HG03378 (cell line): ENCODE results near the gene OMP.

Source experiments
- ATAC-seq: cut with Tn5 transposase; IDR thresholded peaks from one replicate; pipeline ENCODE4 v1.9.1; 2021; ENCODE audit warnings: mild to moderate bottlenecking, moderate library complexity; ENCODE audit not compliant: unreplicated experiment

OMP gene

GRCh38 chr11:77103319-77103718, 679 bp downstream of the OMP start:
- no peak for ATAC-seq

DNA sequence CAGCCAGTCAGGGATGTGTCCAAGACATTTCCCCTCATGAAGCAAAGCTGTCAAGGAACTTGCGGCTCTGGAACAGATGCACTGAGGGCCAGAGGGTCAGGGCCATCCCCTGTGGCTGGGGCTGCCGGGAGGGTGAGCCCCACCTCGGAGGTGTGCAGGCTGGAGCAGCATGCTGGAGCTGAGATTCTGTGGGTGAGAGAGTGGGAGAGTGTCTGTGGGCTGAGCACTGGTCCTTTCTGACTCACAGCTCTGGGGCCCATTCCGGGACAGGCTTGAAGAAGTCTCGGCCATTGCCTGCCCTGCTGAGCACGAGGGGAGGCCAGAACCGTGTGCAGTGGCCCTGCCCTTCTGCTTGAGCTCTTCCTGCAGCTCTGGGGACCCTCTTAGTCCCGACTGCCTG, 2.1 kb downstream of the OMP start:
- no peak for ATAC-seq

- ATAC-seq = no peak
Observed at GRCh38 chr11:77106321-77106720, 3.7 kb downstream of the OMP start.

DNA sequence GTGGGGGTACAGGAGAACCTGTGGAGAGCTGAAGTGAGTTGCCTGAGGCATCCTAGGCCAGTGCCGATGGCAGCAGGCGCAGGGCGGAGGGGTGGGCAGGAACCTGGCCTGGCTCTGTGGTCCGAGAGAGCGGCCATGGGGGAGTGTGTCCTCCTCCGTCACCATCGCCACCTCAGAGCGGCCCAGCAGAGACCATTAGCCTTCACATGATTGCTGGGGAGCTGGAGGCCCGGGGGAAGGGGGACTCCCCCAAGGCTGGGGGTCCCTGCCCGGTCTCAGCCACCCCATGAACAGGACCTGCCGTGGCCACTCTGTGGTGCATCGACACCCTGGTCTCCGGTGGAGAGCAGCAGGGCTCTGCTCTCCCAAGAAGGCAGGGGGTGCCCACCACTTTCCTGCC, 4.1 kb downstream of the OMP start:
- no peak for ATAC-seq

DNA sequence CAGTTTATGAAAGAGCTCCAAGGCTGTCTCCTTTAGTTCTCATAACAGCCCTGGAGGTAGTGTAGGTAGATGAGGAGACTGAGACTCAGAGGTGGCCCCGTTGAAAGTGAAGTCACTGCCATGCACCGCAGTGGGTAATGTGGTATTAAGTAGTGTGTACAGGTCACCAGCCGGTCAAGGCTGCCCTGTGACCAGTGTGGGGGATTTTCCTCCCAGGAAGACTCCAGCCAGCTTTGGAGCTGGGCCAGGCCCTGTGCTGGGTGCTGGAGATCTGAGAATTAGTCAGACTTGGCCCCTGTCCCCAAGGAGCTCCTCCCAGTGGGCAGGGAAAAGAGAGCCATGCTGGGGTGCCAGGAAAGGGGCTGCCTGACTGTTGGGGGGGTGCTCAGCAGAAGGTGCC, 5.3 kb downstream of the OMP start:
- ATAC-seq = no peak

DNA sequence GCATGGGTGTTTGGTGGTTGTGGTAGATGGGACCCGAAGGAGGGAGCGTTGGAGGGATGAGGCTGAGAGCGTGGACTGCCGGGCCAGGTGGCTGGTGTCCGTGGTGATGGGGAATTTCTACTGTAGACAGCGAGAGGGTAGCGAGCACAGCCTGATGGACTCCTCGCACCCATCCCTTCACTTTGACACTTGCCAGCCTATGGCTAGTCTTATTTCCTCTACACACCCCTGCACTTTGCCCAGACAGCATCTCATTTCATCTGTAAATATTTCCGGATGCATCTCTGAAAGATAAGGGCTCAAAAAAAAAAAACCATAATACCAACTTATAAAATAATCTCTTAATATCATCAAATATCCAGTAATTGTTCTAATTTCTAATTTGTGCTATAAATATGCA, 5.8 kb downstream of the OMP start:
- no peak for ATAC-seq

- ATAC-seq = no peak
Observed at GRCh38 chr11:77109236-77110019, 6.8 kb downstream of the OMP start.

- no peak for ATAC-seq
Observed at GRCh38 chr11:77110836-77111235, 8.2 kb downstream of the OMP start.

GRCh38 chr11:77111277-77111676, 8.6 kb downstream of the OMP start:
- ATAC-seq = no peak

- no peak for ATAC-seq
Observed at GRCh38 chr11:77111946-77112345, 9.3 kb downstream of the OMP start.

- no peak for ATAC-seq
Observed at GRCh38 chr11:77112641-77113381, 10.2 kb downstream of the OMP start.

- ATAC-seq = no peak
Observed at GRCh38 chr11:77113382-77114088, 10.9 kb downstream of the OMP start.

DNA sequence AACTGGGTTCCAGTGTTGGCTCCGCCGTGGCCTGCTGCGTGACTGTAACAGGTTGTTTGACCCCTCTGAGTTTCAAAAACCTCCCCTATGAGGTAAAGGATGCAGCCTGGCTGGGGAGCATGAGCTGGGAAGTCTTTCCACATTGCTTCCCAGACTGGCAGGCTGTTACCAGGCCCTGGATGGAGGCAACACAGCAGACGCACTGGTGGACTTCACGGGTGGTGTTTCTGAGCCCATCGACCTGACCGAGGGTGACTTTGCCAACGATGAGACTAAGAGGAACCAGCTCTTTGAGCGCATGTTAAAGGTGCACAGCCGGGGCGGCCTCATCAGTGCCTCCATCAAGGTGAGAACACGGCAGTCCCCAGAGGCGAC, 11.4 kb downstream of the OMP start:
- no peak for ATAC-seq

DNA sequence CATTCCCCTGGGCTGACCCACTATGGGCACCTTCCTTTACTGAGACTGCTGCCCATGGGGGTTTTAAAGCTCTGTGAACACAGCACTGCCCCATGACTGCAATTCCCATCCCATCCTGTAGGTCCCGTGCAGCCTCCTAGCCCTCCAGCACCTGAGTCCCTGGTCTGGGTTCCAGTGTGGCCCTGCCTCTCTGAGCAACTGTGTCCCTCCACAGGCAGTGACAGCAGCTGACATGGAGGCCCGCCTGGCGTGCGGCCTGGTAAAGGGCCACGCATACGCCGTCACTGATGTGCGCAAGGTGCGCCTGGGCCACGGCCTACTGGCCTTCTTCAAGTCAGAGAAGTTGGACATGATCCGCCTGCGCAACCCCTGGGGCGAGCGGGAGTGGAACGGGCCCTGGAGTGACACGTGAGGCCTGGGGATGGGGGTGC, 12.6 kb downstream of the OMP start:
- ATAC-seq = no peak

GRCh38 chr11:77115956-77116355, 13.3 kb downstream of the OMP start:
- ATAC-seq = no peak

- ATAC-seq = no peak
Observed at GRCh38 chr11:77117492-77117891, 14.9 kb downstream of the OMP start.

DNA sequence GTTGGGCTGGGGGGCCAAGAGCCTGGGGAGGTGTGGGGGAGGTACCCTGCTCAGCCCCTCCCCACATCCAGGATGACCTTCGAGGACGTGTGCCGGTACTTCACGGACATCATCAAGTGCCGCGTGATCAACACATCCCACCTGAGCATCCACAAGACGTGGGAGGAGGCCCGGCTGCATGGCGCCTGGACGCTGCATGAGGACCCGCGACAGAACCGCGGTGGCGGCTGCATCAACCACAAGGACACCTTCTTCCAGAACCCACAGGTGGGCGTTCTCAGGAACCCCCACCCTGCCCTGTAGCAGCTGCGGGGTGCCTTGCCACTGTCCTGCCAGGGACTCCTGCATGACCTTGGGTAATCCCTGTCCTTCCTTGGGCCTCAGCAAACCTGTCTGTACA, 15.4 kb downstream of the OMP start:
- ATAC-seq = no peak

DNA sequence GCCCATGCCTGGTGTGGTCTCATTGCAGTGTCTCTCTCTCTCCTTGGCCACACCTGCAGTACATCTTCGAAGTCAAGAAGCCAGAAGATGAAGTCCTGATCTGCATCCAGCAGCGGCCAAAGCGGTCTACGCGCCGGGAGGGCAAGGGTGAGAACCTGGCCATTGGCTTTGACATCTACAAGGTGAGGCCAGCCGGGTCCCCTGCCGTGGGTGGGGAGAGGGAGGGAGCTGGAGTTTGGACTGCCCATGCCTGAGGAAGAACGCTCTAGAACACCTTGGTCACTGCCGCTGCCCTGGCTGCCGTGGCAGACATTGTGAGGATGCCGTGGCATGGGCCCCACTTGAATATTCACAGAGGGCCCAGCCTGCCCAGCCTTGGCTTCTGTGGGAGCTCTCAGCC, 16.3 kb downstream of the OMP start:
- no peak for ATAC-seq

DNA sequence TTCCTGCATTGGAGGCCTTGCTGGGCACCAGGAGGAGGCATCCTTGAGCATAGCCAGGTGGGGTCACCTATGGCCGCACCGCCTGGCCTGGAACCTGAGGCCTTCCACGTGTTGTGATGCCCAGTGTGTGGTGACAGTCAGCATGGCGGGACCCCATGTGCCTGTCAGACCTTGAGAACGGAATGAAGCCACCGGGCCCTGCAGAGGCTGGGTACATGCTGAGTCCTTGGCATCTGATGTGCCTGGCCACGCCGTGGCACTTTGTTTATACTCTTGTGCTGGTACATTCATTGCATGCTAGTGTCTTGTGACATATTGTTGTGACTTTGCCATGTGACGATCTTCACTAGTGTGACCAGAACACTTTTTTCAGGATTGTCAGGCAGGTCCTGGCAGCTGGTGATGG, 16.9 kb downstream of the OMP start:
- no peak for ATAC-seq

DNA sequence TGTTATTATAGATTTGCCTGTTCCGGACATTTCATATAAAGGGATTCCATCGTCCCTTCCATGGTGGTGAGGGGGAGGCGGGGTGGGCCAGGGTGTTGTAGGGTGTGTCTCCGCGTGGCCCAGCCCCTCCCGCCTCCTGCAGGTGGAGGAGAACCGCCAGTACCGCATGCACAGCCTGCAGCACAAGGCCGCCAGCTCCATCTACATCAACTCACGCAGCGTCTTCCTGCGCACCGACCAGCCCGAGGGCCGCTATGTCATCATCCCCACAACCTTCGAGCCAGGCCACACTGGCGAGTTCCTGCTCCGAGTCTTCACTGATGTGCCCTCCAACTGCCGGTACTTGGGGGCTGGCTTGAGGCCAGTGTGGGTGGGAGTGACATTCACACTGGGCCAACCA, 17.9 kb downstream of the OMP start:
- ATAC-seq = no peak

GRCh38 chr11:77121096-77121640, 18.5 kb downstream of the OMP start:
- no peak for ATAC-seq
